Progenitor cell of endocrine pancreas (in vitro differentiated cells): ENCODE results near the gene KCNIP4. TPM values are rescaled to one million over a fixed set of nuclear protein-coding genes. Genes with fewer than 3 reads are reported as not detected.

Experiments
- DNase-seq: peaks from one replicate; pipeline ENCODE4 v3.0.0; 2021; ENCODE audit warnings: low spot score; ENCODE audit not compliant: unreplicated experiment
- H3K27ac Mint-ChIP-seq: 2 replicates; pipeline ENCODE4 v1.8.0; 2021; ENCODE audit warnings: mild to moderate bottlenecking, moderate library complexity, mixed read lengths
- H3K27me3 Mint-ChIP-seq: 2 replicates; pipeline ENCODE4 v1.8.0; 2021; ENCODE audit warnings: mixed read lengths
- H3K36me3 Mint-ChIP-seq: 2 replicates; pipeline ENCODE4 v1.8.0; 2022; ENCODE audit warnings: mixed read lengths; ENCODE audit not compliant: insufficient read depth
- H3K4me1 Mint-ChIP-seq: 2 replicates; pipeline ENCODE4 v1.8.0; 2021; ENCODE audit warnings: low read depth, mixed read lengths
- H3K4me3 Mint-ChIP-seq: 2 replicates; pipeline ENCODE4 v1.8.0; 2021; ENCODE audit warnings: low read depth, mild to moderate bottlenecking, moderate library complexity, mixed read lengths
- H3K9me3 Mint-ChIP-seq: 2 replicates; pipeline ENCODE4 v1.8.0; 2021; ENCODE audit warnings: low read depth, mixed read lengths
- total RNA-seq: library from RNA; stranded (reverse); gene quantifications from 2 replicates; pipeline ENCODE4 v1.2.1, GENCODE V29; 2021
- TF ChIP-seq, protein P1 (sequence below): fragments of 200-600 bp; sonication (generic); IDR thresholded peaks from one replicate; pipeline ENCODE4 v1.5.0; 2021; ENCODE audit warnings: antibody characterized with exemption, mild to moderate bottlenecking; ENCODE audit not compliant: unreplicated experiment

The KCNIP4 gene
- total RNA-seq, 1 donor from 2014 or later, result 0.43 TPM

DNA sequence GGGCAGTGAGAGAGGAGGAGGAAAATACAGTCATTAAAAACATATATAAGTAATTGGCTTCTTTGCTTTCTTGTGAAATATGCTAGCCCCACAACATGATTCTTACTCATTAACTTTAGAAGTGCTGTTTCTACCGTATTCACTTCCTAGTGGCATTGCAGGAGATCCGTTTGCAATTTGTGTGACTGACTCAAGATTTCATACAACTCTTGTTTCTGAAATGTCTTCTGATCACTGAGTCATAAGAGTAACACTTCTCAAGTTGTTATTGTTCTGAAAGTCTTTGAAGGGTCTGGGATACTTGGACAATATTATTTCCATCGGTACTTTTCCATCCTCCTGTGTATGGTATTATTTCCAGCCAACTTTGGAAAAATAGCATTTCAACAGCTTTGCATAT lies 937.5 kb downstream of the KCNIP4 start:
- TF ChIP-seq, protein P1, sequence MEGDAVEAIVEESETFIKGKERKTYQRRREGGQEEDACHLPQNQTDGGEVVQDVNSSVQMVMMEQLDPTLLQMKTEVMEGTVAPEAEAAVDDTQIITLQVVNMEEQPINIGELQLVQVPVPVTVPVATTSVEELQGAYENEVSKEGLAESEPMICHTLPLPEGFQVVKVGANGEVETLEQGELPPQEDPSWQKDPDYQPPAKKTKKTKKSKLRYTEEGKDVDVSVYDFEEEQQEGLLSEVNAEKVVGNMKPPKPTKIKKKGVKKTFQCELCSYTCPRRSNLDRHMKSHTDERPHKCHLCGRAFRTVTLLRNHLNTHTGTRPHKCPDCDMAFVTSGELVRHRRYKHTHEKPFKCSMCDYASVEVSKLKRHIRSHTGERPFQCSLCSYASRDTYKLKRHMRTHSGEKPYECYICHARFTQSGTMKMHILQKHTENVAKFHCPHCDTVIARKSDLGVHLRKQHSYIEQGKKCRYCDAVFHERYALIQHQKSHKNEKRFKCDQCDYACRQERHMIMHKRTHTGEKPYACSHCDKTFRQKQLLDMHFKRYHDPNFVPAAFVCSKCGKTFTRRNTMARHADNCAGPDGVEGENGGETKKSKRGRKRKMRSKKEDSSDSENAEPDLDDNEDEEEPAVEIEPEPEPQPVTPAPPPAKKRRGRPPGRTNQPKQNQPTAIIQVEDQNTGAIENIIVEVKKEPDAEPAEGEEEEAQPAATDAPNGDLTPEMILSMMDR, result no peak
- H3K9me3 Mint-ChIP-seq, result no peaks in the 10 kb centered on the region
- no peak overlapping the region for H3K4me3 Mint-ChIP-seq
- no peak overlapping the region for H3K27ac Mint-ChIP-seq
- DNase-seq, result no peak
- no peaks in the 10 kb centered on the region for H3K4me1 Mint-ChIP-seq
- no peaks in the 10 kb centered on the region for H3K27me3 Mint-ChIP-seq
- H3K36me3 Mint-ChIP-seq, result no peaks in the 10 kb centered on the region

DNA sequence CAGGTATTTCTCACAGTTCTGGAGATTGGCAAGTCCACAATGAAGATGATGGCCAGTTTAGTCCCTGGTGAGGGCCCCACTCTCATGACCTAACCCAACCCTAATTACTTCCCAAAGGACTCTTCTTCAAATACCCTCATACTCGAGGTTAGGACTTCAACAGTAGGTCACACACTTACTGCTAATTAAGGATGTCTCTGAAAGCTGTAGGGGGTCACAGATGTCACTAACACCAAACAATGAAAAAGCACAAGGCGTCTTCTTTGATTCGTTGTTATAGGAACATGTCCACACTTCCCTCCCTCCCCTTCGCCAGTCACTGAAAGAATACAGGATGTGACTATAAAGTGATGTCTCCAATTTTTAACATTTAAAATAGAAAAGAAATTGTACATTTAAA lies 938.6 kb downstream of the KCNIP4 start:
- Mint-ChIP-seq H3K27ac (no peak overlapping the region), H3K36me3 (no peaks in the 10 kb centered on the region), H3K4me1 (no peaks in the 10 kb centered on the region), H3K9me3 (no peaks in the 10 kb centered on the region), H3K4me3 (no peak overlapping the region), H3K27me3 (no peaks in the 10 kb centered on the region)
- TF ChIP-seq, protein P1, result no peak
- no peak for DNase-seq

DNA sequence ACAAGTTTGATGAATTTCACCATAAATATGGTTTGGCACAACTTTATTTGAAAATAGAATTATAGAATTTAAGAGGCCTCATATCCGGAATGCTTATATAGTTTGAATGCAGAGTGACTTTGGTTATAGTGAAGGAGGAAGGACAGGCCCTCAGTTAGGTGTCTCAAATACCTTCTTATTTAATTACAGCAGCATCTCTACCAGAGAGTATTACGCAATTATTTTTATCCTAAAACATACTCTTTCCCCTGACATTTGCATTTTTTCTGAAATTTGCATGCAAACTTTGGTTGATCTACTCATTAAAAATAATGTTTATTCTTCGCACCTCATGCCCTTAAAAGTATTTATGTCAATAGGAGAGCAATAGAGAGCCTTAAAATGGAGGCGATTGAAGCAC lies 942.9 kb downstream of the KCNIP4 start:
- H3K27me3 Mint-ChIP-seq, result no peaks in the 10 kb centered on the region
- H3K36me3 Mint-ChIP-seq, result no peaks in the 10 kb centered on the region
- H3K27ac Mint-ChIP-seq, result no peak overlapping the region
- H3K9me3 Mint-ChIP-seq, result no peaks in the 10 kb centered on the region
- H3K4me1 Mint-ChIP-seq, result peaks cover 13% of the 10 kb centered on the region
- TF ChIP-seq, protein P1, result no peak
- H3K4me3 Mint-ChIP-seq, result no peak overlapping the region
- no peak for DNase-seq

DNA sequence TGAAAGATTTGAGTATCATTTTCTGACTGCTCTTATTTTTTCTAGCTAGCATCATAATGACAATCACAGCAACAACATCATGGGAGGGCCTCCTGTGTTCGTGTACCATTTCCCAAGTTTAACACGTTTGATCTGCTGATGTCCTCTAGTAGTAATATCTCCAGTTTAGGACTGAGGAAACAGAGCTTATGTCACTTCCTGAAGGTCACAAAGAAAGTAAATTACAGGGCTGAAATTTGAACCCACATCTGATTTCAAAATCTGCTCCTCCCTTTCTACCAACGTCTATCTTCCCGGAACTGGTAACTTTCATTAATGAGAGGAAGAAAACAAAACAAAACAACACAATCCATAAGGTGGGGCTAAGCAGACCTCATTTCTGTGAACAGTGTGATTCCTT lies 945.6 kb downstream of the KCNIP4 start:
- DNase-seq, result no peak
- no peaks in the 10 kb centered on the region for H3K36me3 Mint-ChIP-seq
- H3K9me3 Mint-ChIP-seq, result no peaks in the 10 kb centered on the region
- H3K4me1 Mint-ChIP-seq, result peaks cover 13% of the 10 kb centered on the region
- no peak overlapping the region for H3K27ac Mint-ChIP-seq
- H3K4me3 Mint-ChIP-seq, result no peak overlapping the region
- TF ChIP-seq, protein P1, result no peak
- H3K27me3 Mint-ChIP-seq, result no peaks in the 10 kb centered on the region

DNA sequence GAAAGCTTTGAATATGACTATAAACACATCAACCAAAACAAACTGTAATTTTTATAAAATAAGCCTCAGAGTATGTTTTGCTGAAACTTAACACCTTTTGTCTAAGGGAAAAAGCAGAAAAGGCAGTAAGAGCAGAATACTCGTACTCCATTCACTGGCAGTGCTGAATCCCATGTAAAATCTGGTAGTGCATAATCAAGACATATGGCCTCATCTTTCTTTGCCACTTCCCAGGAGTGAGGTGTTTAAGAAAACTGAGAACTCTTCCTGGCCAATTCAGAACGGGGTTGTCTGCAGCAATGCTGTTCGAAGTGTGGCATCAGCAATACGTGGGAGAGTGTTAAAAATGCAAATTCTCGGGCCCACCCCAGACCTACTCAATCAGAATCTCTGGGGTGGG lies 946.3 kb downstream of the KCNIP4 start:
- H3K9me3 Mint-ChIP-seq, result no peaks in the 10 kb centered on the region

More for the DNA sequence above, 946.3 kb downstream of the KCNIP4 start:
- no peak overlapping the region for H3K4me3 Mint-ChIP-seq
- H3K27me3 Mint-ChIP-seq, result no peaks in the 10 kb centered on the region
- H3K27ac Mint-ChIP-seq, result no peak overlapping the region
- no peaks in the 10 kb centered on the region for H3K36me3 Mint-ChIP-seq
- TF ChIP-seq, protein P1, result no peak
- peaks cover 13% of the 10 kb centered on the region for H3K4me1 Mint-ChIP-seq
- no peak for DNase-seq
